NCI-H748 (cell line): ENCODE results near the gene ATP10A.
"Not testable (repeated sequence)": the region's sequence is repeated elsewhere in the genome, so short reads cannot be mapped to it uniquely, and the experiment has no call there.

ENCODE experiments used
- DNase-seq: peaks from one replicate; lab custom pipeline; 2025; ENCODE audit not compliant: unreplicated experiment; lab: John Stamatoyannopoulos, UW

ATP10A gene

GRCh38 chr15:25667829-25668228 is 195.3 kb downstream of the ATP10A start:
- no peak for DNase-seq

DNA sequence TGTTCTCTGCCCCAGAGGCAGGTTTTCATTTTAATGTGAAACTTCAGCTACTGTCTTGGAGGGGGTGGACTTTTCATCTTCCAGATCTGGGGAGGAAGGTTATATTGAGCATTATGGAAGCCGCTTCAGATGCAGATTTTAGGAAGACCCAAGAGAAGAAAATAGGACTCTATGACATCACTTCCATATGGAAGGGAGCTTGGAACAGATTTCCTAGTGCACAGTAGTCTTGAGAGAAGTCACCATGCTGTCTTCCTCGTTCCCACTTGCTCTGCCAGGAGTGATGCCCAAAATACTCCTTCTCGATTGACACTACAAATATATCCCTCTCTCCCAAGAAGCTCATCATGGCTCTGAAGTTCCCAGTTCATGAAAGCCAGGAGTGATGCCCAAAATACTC is 197.2 kb downstream of the ATP10A start:
- DNase-seq, result no peak

DNA sequence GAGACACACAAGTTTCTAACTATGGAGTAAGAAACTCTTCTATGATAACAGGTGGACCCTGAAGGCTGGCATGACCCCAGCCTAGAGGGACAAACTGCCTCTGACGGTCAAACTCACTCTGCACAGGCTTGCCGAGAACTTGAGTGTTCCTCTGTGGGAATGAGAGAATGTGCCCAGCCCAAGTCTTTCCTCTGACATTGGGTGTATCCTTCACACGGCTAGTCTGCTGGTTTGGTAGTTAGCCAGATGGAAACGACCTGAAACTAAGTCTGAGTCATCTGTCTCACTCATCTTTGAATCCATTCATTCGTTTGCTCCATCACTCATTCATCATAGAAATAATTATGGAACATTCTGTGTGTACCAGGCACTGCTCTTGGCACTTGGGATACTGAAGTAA is 198.4 kb downstream of the ATP10A start:
- DNase-seq, result no peak

GRCh38 chr15:25663515-25663914 is 199.6 kb downstream of the ATP10A start:
- DNase-seq, result no peak

GRCh38 chr15:25661898-25662297 is 201.2 kb downstream of the ATP10A start:
- DNase-seq, result no peak

- no peak for DNase-seq
Measured at GRCh38 chr15:25659251-25659650, 203.9 kb downstream of the ATP10A start.

GRCh38 chr15:25658560-25658959 is 204.6 kb downstream of the ATP10A start:
- DNase-seq, result no peak

GRCh38 chr15:25655207-25655948 is 207.7 kb downstream of the ATP10A start:
- DNase-seq, result no peak

DNA sequence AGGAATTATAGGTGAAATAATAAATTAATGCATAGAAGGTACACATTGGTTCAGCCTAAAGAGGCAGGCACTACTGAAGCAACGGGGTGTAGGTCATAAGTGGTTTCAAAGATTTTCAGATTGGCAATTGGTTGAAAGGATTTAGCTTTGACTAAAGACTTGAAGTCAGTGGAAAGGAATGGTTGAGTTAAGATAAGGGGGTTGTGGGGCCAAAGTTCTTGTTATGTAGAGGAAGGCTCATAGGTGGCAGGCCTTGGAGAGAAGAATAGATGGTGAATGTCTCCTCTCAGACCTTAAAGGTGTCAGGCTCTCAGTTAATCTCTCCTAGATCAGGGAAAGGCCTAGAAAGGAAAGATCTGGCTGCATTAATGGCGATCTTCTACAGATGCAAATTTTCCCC is 209.8 kb downstream of the ATP10A start:
- DNase-seq, result no peak

DNA sequence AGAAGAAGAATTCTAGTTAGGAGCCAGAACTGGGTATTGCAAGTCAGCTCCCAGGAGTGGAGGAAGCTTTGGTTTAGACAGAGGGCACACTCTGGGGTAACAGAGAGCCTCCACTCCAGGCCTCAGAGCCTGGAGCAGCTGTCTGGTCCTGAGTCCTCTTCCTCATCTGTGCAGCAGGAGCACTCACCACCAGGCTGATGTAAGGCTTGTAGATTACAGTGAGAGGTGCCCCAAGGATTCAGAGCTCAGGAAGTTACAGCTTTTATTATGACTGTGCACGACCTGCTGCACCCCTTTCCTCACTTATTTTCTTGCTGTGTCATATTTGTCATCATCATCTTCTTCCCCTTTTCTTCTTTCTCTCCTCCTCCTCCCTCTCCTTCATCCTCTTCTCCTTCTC is 210.4 kb downstream of the ATP10A start:
- no peak for DNase-seq

DNA sequence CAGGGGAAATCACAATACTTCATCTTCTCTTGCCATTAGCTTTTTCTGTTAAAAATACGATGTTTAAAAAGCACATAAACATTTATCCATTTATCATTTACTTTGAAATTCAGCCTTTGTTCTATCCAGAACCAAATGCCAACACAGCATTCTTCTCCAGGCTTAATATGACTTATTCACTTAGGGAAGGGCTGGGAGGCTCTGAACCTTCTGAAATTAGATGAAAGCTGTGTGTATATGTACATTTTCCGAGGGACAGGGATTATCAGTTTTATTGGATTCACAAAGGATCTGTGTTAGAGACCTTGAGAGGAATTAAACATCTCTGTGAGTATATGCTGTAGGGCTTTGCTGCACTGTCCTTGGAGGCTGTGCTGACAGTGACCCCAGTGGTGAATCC is 213.7 kb downstream of the ATP10A start:
- DNase-seq, result no peak

- no peak for DNase-seq
Measured at GRCh38 chr15:25643120-25643519, 220.0 kb downstream of the ATP10A start.

DNA sequence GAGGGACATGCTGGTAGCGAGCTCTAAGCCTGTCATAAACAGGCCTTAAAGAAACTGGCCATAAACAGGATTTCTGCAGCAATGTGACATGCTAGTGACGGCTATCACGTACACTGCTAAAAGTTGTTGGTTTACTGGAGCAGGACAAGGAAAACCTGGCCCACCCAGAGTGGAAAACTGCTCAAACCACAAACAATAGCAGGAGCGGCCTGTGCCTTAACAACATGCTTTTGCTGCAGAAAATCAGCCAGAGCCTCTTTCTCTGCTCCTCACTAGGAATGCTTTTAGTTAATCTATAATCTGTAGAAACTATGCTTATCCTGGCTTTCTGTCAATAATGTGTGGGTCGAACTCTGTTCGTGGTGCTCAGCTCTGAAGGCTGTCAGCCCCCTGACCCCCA is 221.4 kb downstream of the ATP10A start:
- no peak for DNase-seq

DNA sequence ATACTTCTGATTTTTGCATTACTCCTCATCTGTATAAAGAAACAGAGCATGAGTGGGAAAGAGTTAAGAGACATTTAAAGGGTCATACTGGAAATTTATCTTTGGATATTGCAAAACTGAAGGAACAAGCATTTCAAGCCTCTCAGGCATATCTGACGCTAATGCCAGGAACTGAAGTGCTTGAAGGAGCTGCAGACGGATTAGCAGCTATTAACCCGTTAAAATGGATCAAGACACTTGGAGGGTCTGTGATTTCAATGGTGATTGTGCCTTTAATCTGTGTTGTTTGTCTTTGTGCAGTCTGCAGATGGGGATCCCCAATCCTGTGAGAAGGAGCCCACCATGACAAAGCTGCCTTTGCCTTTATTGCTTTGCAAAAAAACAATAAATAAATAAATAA is 221.8 kb downstream of the ATP10A start:
- no peak for DNase-seq

DNA sequence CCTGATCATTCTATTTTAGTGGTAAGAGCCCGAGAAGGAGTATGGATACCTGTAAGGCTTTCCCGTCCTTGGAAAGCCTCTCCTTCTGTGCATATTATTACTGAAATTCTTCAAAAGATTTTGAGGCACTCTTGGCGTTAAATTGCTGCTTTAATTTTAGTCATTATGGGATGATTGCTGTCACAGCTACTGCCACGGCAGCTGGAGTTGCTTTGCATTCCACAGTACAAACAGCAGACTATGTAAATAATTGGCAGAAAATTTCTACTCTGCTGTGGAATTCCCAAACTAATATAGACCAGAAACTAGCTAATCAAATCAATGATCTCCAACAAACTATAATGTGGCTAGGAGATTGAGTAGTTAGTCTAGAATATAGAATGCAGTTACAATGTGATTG is 222.2 kb downstream of the ATP10A start:
- DNase-seq, result not testable (repeated sequence)

DNA sequence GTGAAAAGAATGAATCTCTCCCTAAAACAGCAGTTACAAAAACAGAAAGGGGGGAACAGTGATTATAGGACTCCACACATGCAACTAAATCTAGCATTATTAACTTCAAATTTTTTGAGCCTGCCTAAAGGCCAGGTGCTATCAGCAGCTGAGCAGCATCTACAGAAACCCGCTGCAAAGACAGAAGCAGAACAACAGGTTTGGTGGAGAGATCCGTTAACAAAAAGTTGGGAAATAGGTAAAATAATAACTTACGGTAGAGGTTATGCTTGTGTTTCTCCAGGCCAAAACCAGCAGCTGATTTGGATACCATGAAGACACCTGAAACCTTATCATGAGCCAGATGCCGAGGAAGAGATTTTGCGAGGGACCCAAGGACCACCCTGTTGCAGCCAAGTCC is 222.7 kb downstream of the ATP10A start:
- DNase-seq, result no peak

GRCh38 chr15:25636486-25636885 is 226.6 kb downstream of the ATP10A start:
- DNase-seq, result not testable (repeated sequence)

GRCh38 chr15:25635191-25635590 is 227.9 kb downstream of the ATP10A start:
- DNase-seq, result no peak

DNA sequence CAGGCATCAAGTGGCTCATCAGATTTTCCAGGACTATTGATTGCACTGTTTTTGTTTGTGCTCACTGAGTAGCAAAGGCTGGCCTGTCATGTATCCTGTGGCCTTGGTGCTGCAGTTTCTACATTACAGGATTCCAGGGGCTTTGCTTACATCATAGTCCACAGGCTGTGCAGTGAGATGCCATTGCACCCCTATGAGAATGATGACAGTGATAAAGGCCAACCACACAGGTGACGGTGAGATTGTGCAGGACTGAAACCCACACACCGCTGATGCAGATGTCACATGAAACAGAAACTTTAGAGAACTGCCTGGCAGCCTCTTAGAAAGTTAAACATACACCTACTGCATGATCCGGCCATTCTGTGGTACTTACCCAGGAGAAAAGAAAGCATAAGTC is 229.3 kb downstream of the ATP10A start:
- no peak for DNase-seq

DNA sequence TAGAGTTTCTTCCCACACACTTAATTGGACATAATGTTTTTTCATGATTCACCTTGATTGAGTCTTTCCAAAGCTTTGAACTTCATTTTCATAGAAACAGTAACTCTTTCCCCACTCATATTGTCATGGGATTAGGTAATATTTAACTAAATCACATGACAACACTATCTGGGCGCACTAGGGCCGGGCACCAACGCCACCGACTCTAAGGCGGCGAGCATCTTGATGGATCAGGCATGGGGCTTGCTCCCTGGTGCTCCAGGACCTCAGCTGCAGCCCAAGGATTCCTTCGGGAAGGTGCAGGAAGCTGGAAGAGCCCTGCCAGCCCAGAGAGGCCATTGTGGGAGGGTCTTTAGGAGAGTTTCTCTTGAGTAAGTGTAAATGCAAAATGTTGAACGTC is 231.2 kb downstream of the ATP10A start:
- no peak for DNase-seq
